ENCODE measurements around the gene EFHD2. TPM values are rescaled to one million over a fixed set of nuclear protein-coding genes. Genes with fewer than 3 reads are reported as not detected.

EFHD2 gene
- total RNA-seq, 1 donor from 2014 or later, result 26.0 TPM

- H3K4me1 Mint-ChIP-seq (ENCODE audit: low read depth, unreplicated experiment), result peaks cover 5% of the 10 kb centered on the region
- no peaks in the 10 kb centered on the region for H4K20me1 ChIP-seq (ENCODE audit: insufficient read depth, low read length)
- H3K4me3 ChIP-seq (ENCODE audit: insufficient read depth, low read depth, low read length), result no peak overlapping the region
- no peaks in the 10 kb centered on the region for H3K4me1 ChIP-seq (ENCODE audit: insufficient read depth, low read length)
- no peak overlapping the region for H3K4me3 Mint-ChIP-seq (ENCODE audit: unreplicated experiment)
- no peak overlapping the region for H3K27ac Mint-ChIP-seq (ENCODE audit: unreplicated experiment)
- H3K36me3 Mint-ChIP-seq (ENCODE audit: low read depth, unreplicated experiment), result peaks cover 3% of the 10 kb centered on the region
- H3K27ac ChIP-seq (ENCODE audit: low read depth, low read length), result no peak overlapping the region
- no peak overlapping the region for H3K9ac ChIP-seq (ENCODE audit: low read length)
- no peaks in the 10 kb centered on the region for H3K36me3 ChIP-seq (ENCODE audit: insufficient read depth, low read length)
- H3K4me2 ChIP-seq (ENCODE audit: low read length), result no peak overlapping the region
- H3K27me3 Mint-ChIP-seq (ENCODE audit: low read depth, unreplicated experiment), result peaks cover 49% of the 10 kb centered on the region
- no peak for DNase-seq (ENCODE audit: low read depth)
- H3K27me3 ChIP-seq (ENCODE audit: insufficient read depth, low read length), result no peaks in the 10 kb centered on the region
- no peak overlapping the region for H2AFZ ChIP-seq (ENCODE audit: low read depth, low read length)
- TF ChIP-seq CTCF (IDR thresholded peaks at IDR 0.05; ENCODE audit: insufficient read depth, low read depth, low read length), result no peak
- no peak for TF ChIP-seq EZH2 (IDR thresholded peaks at IDR 0.05; ENCODE audit: insufficient read depth, low read length)
- H3K79me2 ChIP-seq (ENCODE audit: insufficient read depth, low read length), result no peaks in the 10 kb centered on the region
- FAIRE-seq, result no peak
- peaks cover 12% of the 10 kb centered on the region for H3K9me3 Mint-ChIP-seq (ENCODE audit: unreplicated experiment)
- no peaks in the 10 kb centered on the region for H3K9me3 ChIP-seq (ENCODE audit: insufficient read depth, low read depth, low read length)
These were observed 47.5 kb upstream of the EFHD2 start for GRCh38 chr1:15362096-15362736.

GRCh38 chr1:15362737-15363128, 47.0 kb upstream of the EFHD2 start:
- Histone ChIP-seq H3K79me2 (ENCODE audit: insufficient read depth, low read length) (no peaks in the 10 kb centered on the region), H3K27me3 (ENCODE audit: insufficient read depth, low read length) (no peaks in the 10 kb centered on the region), H4K20me1 (ENCODE audit: insufficient read depth, low read length) (no peaks in the 10 kb centered on the region), H3K9ac (ENCODE audit: low read length) (no peak overlapping the region), H3K27ac (ENCODE audit: low read depth, low read length) (no peak overlapping the region), H3K4me1 (ENCODE audit: insufficient read depth, low read length) (no peaks in the 10 kb centered on the region), H3K9me3 (ENCODE audit: insufficient read depth, low read depth, low read length) (no peaks in the 10 kb centered on the region), H3K4me2 (ENCODE audit: low read length) (no peak overlapping the region), H2AFZ (ENCODE audit: low read depth, low read length) (no peak overlapping the region), H3K4me3 (ENCODE audit: insufficient read depth, low read depth, low read length) (no peak overlapping the region), H3K36me3 (ENCODE audit: insufficient read depth, low read length) (no peaks in the 10 kb centered on the region)
- H3K4me3 Mint-ChIP-seq (ENCODE audit: unreplicated experiment), result no peak overlapping the region
- TF ChIP-seq CTCF (IDR thresholded peaks at IDR 0.05; ENCODE audit: insufficient read depth, low read depth, low read length), result no peak
- no peak for TF ChIP-seq EZH2 (IDR thresholded peaks at IDR 0.05; ENCODE audit: insufficient read depth, low read length)
- peaks cover 3% of the 10 kb centered on the region for H3K36me3 Mint-ChIP-seq (ENCODE audit: low read depth, unreplicated experiment)
- FAIRE-seq (no peak), DNase-seq (ENCODE audit: low read depth) (no peak)
- H3K27ac Mint-ChIP-seq (ENCODE audit: unreplicated experiment), result no peak overlapping the region
- peaks cover 12% of the 10 kb centered on the region for H3K9me3 Mint-ChIP-seq (ENCODE audit: unreplicated experiment)
- H3K27me3 Mint-ChIP-seq (ENCODE audit: low read depth, unreplicated experiment), result peaks cover 53% of the 10 kb centered on the region
- H3K4me1 Mint-ChIP-seq (ENCODE audit: low read depth, unreplicated experiment), result peaks cover 3% of the 10 kb centered on the region

- H3K4me3 ChIP-seq (ENCODE audit: insufficient read depth, low read depth, low read length), result no peak overlapping the region
- peaks cover 11% of the 10 kb centered on the region for H3K9me3 Mint-ChIP-seq (ENCODE audit: unreplicated experiment)
- peaks cover 5% of the 10 kb centered on the region for H3K27me3 ChIP-seq (ENCODE audit: insufficient read depth, low read length)
- H3K4me1 Mint-ChIP-seq (ENCODE audit: low read depth, unreplicated experiment), result peaks cover 2% of the 10 kb centered on the region
- no peaks in the 10 kb centered on the region for H3K9me3 ChIP-seq (ENCODE audit: insufficient read depth, low read depth, low read length)
- peaks cover 1% of the 10 kb centered on the region for H3K36me3 Mint-ChIP-seq (ENCODE audit: low read depth, unreplicated experiment)
- TF ChIP-seq CTCF (IDR thresholded peaks at IDR 0.05; ENCODE audit: insufficient read depth, low read depth, low read length) (no peak), EZH2 (IDR thresholded peaks at IDR 0.05; ENCODE audit: insufficient read depth, low read length) (no peak)
- no peak overlapping the region for H3K27ac ChIP-seq (ENCODE audit: low read depth, low read length)
- H3K79me2 ChIP-seq (ENCODE audit: insufficient read depth, low read length), result no peaks in the 10 kb centered on the region
- peak overlapping the region; percentile 56 for H3K27ac Mint-ChIP-seq (ENCODE audit: unreplicated experiment)
- no peak overlapping the region for H3K9ac ChIP-seq (ENCODE audit: low read length)
- no peak overlapping the region for H3K4me2 ChIP-seq (ENCODE audit: low read length)
- DNase-seq (ENCODE audit: low read depth) (no peak), FAIRE-seq (no peak)
- peaks cover 49% of the 10 kb centered on the region for H3K27me3 Mint-ChIP-seq (ENCODE audit: low read depth, unreplicated experiment)
- H3K36me3 ChIP-seq (ENCODE audit: insufficient read depth, low read length), result no peaks in the 10 kb centered on the region
- no peak overlapping the region for H3K4me3 Mint-ChIP-seq (ENCODE audit: unreplicated experiment)
- no peaks in the 10 kb centered on the region for H4K20me1 ChIP-seq (ENCODE audit: insufficient read depth, low read length)
- no peak overlapping the region for H2AFZ ChIP-seq (ENCODE audit: low read depth, low read length)
- no peaks in the 10 kb centered on the region for H3K4me1 ChIP-seq (ENCODE audit: insufficient read depth, low read length)
These were observed 44.9 kb upstream of the EFHD2 start for GRCh38 chr1:15364740-15365139.
